AG04450 (cell line): ENCODE data around the gene TAF6. TPM values are rescaled to one million over a fixed set of nuclear protein-coding genes. Genes with fewer than 3 reads are reported as not detected.
A peak's percentile ranks its signal among the peaks of the same experiment; 100 is the strongest.

Source experiments
- CTCF ChIA-PET: fragments of 300-600, 350-600 bp; formaldehyde crosslinking; extraction: SDS; loops from one replicate; lab custom pipeline; 2022; ENCODE audit warnings: antibody characterized with exemption, inconsistent platforms; lab: Charles Lee
- POLR2A ChIA-PET: fragments of 350-600 bp; formaldehyde crosslinking; extraction: SDS; loops from one replicate; lab custom pipeline; 2021; ENCODE audit warnings: antibody characterized with exemption, inconsistent platforms; lab: Yijun Ruan, JAX
- DNase-seq: peaks from one replicate; pipeline ENCODE4 v3.0.0-alpha.2; 2011; ENCODE audit warnings: low read depth, low spot score
- H3K27ac ChIP-seq: one replicate; pipeline ENCODE4 v1.5.1; 2012; ENCODE audit warnings: low read depth, low read length, control low read depth
- H3K27me3 ChIP-seq: one replicate; pipeline ENCODE4 v1.6.0; 2012; ENCODE audit warnings: low read length; ENCODE audit not compliant: control insufficient read depth, insufficient read depth
- H3K4me3 ChIP-seq: 2 replicates; pipeline ENCODE4 v1.5.1; 2011; ENCODE audit warnings: mild to moderate bottlenecking, low read depth, low read length, control low read depth
- H3K9me3 ChIP-seq: 2 replicates; pipeline ENCODE4 v1.5.1; 2012; ENCODE audit warnings: low read length; ENCODE audit not compliant: control insufficient read depth, insufficient read depth
- CTCF ChIP-seq: IDR thresholded peaks from 2 replicates; pipeline ENCODE4 v1.5.1; 2011; ENCODE audit warnings: low read depth, low read length, control low read depth, inconsistent platforms
- polyA plus RNA-seq: library from polyadenylated mRNA; depleted of rRNA; stranded (reverse); fragments of >200 nt; gene quantifications from 2 replicates; pipeline ENCODE4 v1.2.3, GENCODE V29; 2011

TAF6 gene
- polyA plus RNA-seq, 1 experiment = 28.2 TPM

- Histone ChIP-seq H3K27ac (no peak overlapping the region), H3K9me3 (no peaks in the 10 kb centered on the region), H3K27me3 (no peaks in the 10 kb centered on the region), H3K4me3 (no peak overlapping the region)
- DNase-seq = no peak
- POLR2A ChIA-PET = no interaction called here
- TF ChIP-seq CTCF = no peak
- CTCF ChIA-PET = interaction anchor here (1.2 to 2.2 kb wide), 2 partner anchors 8 to 9 kb away, joined by 4 to 11 read pairs; no protein-coding TSS in a partner anchor
Measured at GRCh38 chr7:100122067-100122466, 2.9 kb upstream of the TAF6 start.

GRCh38 chr7:100120733-100121036, 1.5 kb upstream of the TAF6 start:
- Histone ChIP-seq H3K9me3 (no peaks in the 10 kb centered on the region), H3K27me3 (no peaks in the 10 kb centered on the region), H3K4me3 (peak overlapping the region; percentile 98), H3K27ac (no peak overlapping the region)
- POLR2A ChIA-PET = no interaction called here
- no peak for TF ChIP-seq CTCF
- CTCF ChIA-PET = interaction anchor here (0.5 to 2.2 kb wide), 3 partner anchors 10 to 66 kb away, joined by 4 to 11 read pairs (median 9); no protein-coding TSS in a partner anchor
- DNase-seq = no peak

- no peak for DNase-seq
- ChIA-PET CTCF (interaction anchor here (0.5 to 2.2 kb wide), 3 partner anchors 10 to 65 kb away, joined by 4 to 11 read pairs (median 9); no protein-coding TSS in a partner anchor), POLR2A (interaction anchor here (0.6 kb wide), 1 partner anchor 39 kb away, joined by 3 read pairs; the partner anchor contains the start of gene TRAPPC14)
- H3K4me3 ChIP-seq = peak overlapping the region; percentile 98
- no peaks in the 10 kb centered on the region for H3K9me3 ChIP-seq
- H3K27ac ChIP-seq = peak overlapping the region; percentile 74
- H3K27me3 ChIP-seq = no peaks in the 10 kb centered on the region
- TF ChIP-seq CTCF = no peak
Measured at GRCh38 chr7:100119970-100120732, 993 bp upstream of the TAF6 start.

- CTCF ChIA-PET = no interaction called here
- H3K27ac ChIP-seq = no peak overlapping the region
- peak overlapping the region; percentile 98 for H3K4me3 ChIP-seq
- DNase-seq = no peak
- POLR2A ChIA-PET = no interaction called here
- no peak for TF ChIP-seq CTCF
- no peaks in the 10 kb centered on the region for H3K9me3 ChIP-seq
- H3K27me3 ChIP-seq = no peaks in the 10 kb centered on the region
Measured at GRCh38 chr7:100118388-100119071, 628 bp downstream of the TAF6 start.

GRCh38 chr7:100115026-100115425, 4.1 kb downstream of the TAF6 start:
- ChIA-PET POLR2A (interaction anchor here (0.7 kb wide), 1 partner anchor 33 kb away, joined by 8 read pairs; no protein-coding TSS in a partner anchor), CTCF (no interaction called here)
- Histone ChIP-seq H3K27ac (no peak overlapping the region), H3K9me3 (no peaks in the 10 kb centered on the region), H3K27me3 (no peaks in the 10 kb centered on the region), H3K4me3 (no peak overlapping the region)
- DNase-seq = no peak
- TF ChIP-seq CTCF = no peak
